H1 (cell line): ENCODE data around the gene CCDC106. TPM values are rescaled to one million over a fixed set of nuclear protein-coding genes. Genes with fewer than 3 reads are reported as not detected.

Experiments
- ASH2L ChIP-seq: fragments of 200-600, 300-600 bp; sonication (generic); IDR thresholded peaks from one replicate; pipeline ENCODE4 v1.7.1; 2017; ENCODE audit warnings: low read length
- RBBP5 ChIP-seq: IDR thresholded peaks from 2 replicates; pipeline ENCODE4 v1.7.1; 2012; ENCODE audit warnings: low read depth, mild to moderate bottlenecking, inconsistent platforms, low read length, moderate library complexity, borderline replicate concordance
- TAF7 ChIP-seq: optimal IDR thresholded peaks from 2 replicates; pipeline ENCODE3; 2011; ENCODE audit warnings: low read depth, mild to moderate bottlenecking, inconsistent platforms, low read length, moderate library complexity, borderline replicate concordance
- polyA plus RNA-seq, 7 experiments: library from polyadenylated mRNA; depleted of rRNA in 3 of 7; stranded (reverse) in 5 of 7; unstranded in 2 of 7; fragments of >200 nt in 5 of 7; fragments of 200-250 nt in 2 of 7; gene quantifications; 1 replicate in 5 of 7; 2 replicates in 1 of 7; 4 replicates in 1 of 7; pipeline versions ENCODE4 v1.2.1 to v1.2.3, GENCODE V29; 2011 to 2013; ENCODE audit warnings: missing spikeins in 2 of 7, mixed read lengths in 2 of 7
- total RNA-seq: library from RNA; stranded (reverse); fragmentation: NEBNext Ultra II Directional; extraction: Animal tissue kit (Norgen Biotek cat#: 25700); gene quantifications from 2 replicates; pipeline ENCODE4 v1.2.1, GENCODE V29; 2021

CCDC106 gene
- total and polyA plus RNA-seq, 2 of the 8 experiments (the other 6 are each of a cell fraction or from before 2014, with no cell fraction given): 12.0 to 20.1 TPM

GRCh38 chr19:55598719-55599467 lies 49.1 kb upstream of the CCDC106 start (continued):
- TF ChIP-seq ASH2L: no peak
- no peak for TF ChIP-seq RBBP5
- peak; percentile 38 for TF ChIP-seq TAF7
- TF ChIP-seq, all 59 proteins: peak for 8
